Vagina (tissue), 2 donors: ENCODE data around the gene SLMAP.

Source experiments
- POLR2A ChIP-seq, 2 donors: fragments of 450-650 bp; IDR thresholded peaks; one replicate each; pipeline ENCODE4 v1.6.1; 2017; ENCODE audit warnings: antibody characterized with exemption in 2 of 2, mild to moderate bottlenecking in 2 of 2, moderate library complexity in 2 of 2
- POLR2AphosphoS5 ChIP-seq, 2 donors: sonication (generic); formaldehyde crosslinking; IDR thresholded peaks; one replicate each; pipeline ENCODE4 v1.9.0; 2017; ENCODE audit warnings: antibody characterized with exemption in 2 of 2, mild to moderate bottlenecking in 2 of 2, low read depth in 1 of 2; ENCODE audit not compliant: insufficient read depth in 1 of 2
- TF ChIP-seq, protein P1 (sequence below), 3 experiments: fragments of 450-650 bp in 2 of 3; fragments of 200-600 bp in 1 of 3; sonication (generic) in 1 of 3; IDR thresholded peaks; one replicate each; pipeline ENCODE4 v1.5.1; 2017 to 2019; ENCODE audit warnings: antibody characterized with exemption in 3 of 3, mild to moderate bottlenecking in 2 of 3, moderate library complexity in 2 of 3

GRCh38 chr3:57919987-57920386 lies 163.9 kb downstream of the SLMAP start:
- TF ChIP-seq, protein P1, sequence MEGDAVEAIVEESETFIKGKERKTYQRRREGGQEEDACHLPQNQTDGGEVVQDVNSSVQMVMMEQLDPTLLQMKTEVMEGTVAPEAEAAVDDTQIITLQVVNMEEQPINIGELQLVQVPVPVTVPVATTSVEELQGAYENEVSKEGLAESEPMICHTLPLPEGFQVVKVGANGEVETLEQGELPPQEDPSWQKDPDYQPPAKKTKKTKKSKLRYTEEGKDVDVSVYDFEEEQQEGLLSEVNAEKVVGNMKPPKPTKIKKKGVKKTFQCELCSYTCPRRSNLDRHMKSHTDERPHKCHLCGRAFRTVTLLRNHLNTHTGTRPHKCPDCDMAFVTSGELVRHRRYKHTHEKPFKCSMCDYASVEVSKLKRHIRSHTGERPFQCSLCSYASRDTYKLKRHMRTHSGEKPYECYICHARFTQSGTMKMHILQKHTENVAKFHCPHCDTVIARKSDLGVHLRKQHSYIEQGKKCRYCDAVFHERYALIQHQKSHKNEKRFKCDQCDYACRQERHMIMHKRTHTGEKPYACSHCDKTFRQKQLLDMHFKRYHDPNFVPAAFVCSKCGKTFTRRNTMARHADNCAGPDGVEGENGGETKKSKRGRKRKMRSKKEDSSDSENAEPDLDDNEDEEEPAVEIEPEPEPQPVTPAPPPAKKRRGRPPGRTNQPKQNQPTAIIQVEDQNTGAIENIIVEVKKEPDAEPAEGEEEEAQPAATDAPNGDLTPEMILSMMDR (IDR thresholded peaks at IDR 0.05), result no peak
- TF ChIP-seq POLR2AphosphoS5 (IDR thresholded peaks at IDR 0.05; ENCODE audit: insufficient read depth in 1 of 2, low read depth in 1 of 2), result no peak
- TF ChIP-seq POLR2A (IDR thresholded peaks at IDR 0.05), result no peak
